Measurements from ENCODE around the gene TNFRSF12A.

DNA sequence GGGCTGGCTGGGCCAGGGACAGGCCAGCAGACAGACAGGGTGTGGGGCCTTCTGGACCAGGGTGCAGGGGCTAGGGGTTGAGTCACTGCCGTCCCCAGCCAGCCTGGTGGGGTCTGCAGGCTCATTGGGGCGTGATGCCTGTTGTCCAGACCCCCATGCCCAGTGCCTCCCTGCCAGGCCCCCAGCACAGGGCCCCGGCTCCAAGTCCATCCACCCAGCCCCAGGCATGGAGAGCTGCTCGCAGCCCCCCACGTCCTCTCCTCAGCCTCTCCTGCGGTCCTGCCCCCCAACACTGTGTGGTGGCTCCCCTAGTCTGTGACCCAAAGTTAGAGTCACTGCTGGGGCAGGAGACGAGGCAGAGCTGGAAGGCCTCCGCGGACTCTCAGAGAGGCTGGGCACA, 32.9 kb upstream of the TNFRSF12A start:
- TF ChIP-seq CTCF (tag by site-specific recombination; IDR thresholded peaks at IDR 0.05) (no peak), REPIN1 (tag by site-specific recombination; IDR thresholded peaks at IDR 0.05; ENCODE audit: low read depth) (no peak), ZNF433 (tag by site-specific recombination; IDR thresholded peaks at IDR 0.05; ENCODE audit: low read depth) (no peak), ZBTB17 (tag by site-specific recombination; IDR thresholded peaks at IDR 0.05) (no peak), KLF8 (tag by site-specific recombination; IDR thresholded peaks at IDR 0.05) (no peak), ZNF639 (tag by site-specific recombination; IDR thresholded peaks at IDR 0.05) (no peak), ZNF248 (tag by site-specific recombination; IDR thresholded peaks at IDR 0.05) (no peak), MEIS1 (CRISPR knock-in tag; IDR thresholded peaks at IDR 0.05; ENCODE audit: borderline replicate concordance) (no peak)
- TF ChIP-seq, protein P1, sequence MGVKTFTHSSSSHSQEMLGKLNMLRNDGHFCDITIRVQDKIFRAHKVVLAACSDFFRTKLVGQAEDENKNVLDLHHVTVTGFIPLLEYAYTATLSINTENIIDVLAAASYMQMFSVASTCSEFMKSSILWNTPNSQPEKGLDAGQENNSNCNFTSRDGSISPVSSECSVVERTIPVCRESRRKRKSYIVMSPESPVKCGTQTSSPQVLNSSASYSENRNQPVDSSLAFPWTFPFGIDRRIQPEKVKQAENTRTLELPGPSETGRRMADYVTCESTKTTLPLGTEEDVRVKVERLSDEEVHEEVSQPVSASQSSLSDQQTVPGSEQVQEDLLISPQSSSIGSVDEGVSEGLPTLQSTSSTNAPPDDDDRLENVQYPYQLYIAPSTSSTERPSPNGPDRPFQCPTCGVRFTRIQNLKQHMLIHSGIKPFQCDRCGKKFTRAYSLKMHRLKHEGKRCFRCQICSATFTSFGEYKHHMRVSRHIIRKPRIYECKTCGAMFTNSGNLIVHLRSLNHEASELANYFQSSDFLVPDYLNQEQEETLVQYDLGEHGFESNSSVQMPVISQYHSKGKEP (tag by site-specific recombination; IDR thresholded peaks at IDR 0.05): no peak
